Right cardiac atrium (tissue), 5 donors: Measurements from ENCODE around the gene USP7. TPM values are rescaled to one million over a fixed set of nuclear protein-coding genes. Genes with fewer than 3 reads are reported as not detected.
"Not testable (repeated sequence)": the region's sequence is repeated elsewhere in the genome, so short reads cannot be mapped to it uniquely, and the experiment has no call there.

Experiments
- ATAC-seq, 2 donors: fragments of 200-7000 bp; cut with Tn5 transposase; one replicate each; pipeline versions ENCODE4 v1.8.0 to v1.9.1; 2020; ENCODE audit warnings: moderate library complexity in 2 of 2, mild to moderate bottlenecking in 1 of 2
- DNase-seq, 3 donors: peaks; one replicate each; pipeline ENCODE4 v3.0.0-alpha.2; 2020
- H3K27ac ChIP-seq: one replicate; pipeline ENCODE4 v1.5.1; 2013; ENCODE audit warnings: mild to moderate bottlenecking, low read length, control low read depth, moderate library complexity
- H3K27me3 ChIP-seq: one replicate; pipeline ENCODE4 v1.6.1; 2013; ENCODE audit not compliant: control insufficient read depth, insufficient read depth
- H3K4me1 ChIP-seq: one replicate; pipeline ENCODE4 v1.6.1; 2013; ENCODE audit warnings: low read length; ENCODE audit not compliant: control insufficient read depth, insufficient read depth
- H3K4me3 ChIP-seq: one replicate; pipeline ENCODE4 v1.5.1; 2013; ENCODE audit warnings: low read length, control low read depth
- H3K9me3 ChIP-seq: one replicate; pipeline ENCODE4 v1.6.1; 2013; ENCODE audit warnings: low read length; ENCODE audit not compliant: control insufficient read depth
- whole genome bisulfite sequencing: extraction: QIAGEN DNeasy Blood & Tissue Kit; methylation state at CpG from one replicate; pipeline ENCODE4 v1.1.7; 2013; 5-methylcytosine and 5-hydroxymethylcytosine counted together
- intact Hi-C, 4 donors: fragments of 100-400 bp; cut with DNase I; formaldehyde crosslinking; loops; one replicate each; pipeline versions ENCODE4 v1.11.0 to v1.14.0; 2022 to 2023
- polyA plus RNA-seq: library from polyadenylated mRNA; stranded (reverse); fragments of 200-250 nt; gene quantifications from one replicate; pipeline ENCODE4 v1.2.3, GENCODE V29; 2013
- total RNA-seq, 4 donors: library from RNA; stranded (reverse); fragmentation: NEBNext Ultra II Directional; extraction: Animal tissue kit (Norgen Biotek cat#: 25700); gene quantifications; one replicate each; pipeline ENCODE4 v1.2.1, GENCODE V29; 2021
- donor health status: healthy with polysubstance abuse.
- donor health status: DM: no; HTN: yes; CAD: no.
- donor health status: DM: no; HTN: no; CAD: no.
- donor health status: DM: no; HTN: yes; CAD: no; lungs with severe emphysema.
- donor health status: DM: yes; HTN: yes; CAD: no.

USP7 gene
- total and polyA plus RNA-seq, 5 donors: 25.1 to 83.3 (median 68.1) TPM

DNA sequence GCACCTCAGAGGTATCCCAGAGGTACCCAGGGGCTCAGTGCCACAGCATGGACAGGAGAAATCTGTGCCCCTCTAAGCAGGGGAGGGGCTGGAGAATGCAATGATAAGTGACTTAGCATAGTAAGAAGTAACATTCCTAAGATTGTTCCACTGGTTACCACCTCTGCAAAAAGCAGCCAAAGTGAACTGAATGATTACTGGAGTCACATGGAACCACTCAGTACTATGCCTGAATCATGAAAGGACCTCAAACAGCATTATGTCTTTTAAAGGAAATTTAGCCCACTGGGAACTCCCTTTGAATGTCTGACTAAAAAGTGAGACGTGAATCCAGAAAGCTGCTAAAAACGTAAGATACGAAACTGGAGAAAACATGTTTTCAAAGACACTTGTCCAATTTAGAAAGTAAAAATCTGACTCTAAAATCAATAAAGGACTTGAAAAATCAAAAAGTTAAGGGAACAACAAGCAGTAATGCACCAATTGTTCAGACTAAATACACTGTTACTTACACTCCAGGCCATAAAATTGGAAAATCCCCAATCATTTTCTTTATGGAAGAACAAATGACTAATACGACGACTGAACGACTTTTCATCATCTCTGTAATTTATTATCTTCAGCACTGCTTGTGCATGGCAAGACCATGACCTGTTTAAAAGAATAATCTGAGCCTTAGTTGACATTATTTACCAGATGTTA, 42.9 kb downstream of the USP7 start:
- Histone ChIP-seq H3K27me3 (no peaks in the 10 kb centered on the region), H3K4me1 (peaks cover 4% of the 10 kb centered on the region), H3K9me3 (no peaks in the 10 kb centered on the region), H3K27ac (no peak overlapping the region), H3K4me3 (no peak overlapping the region)
- intact Hi-C loops: no loop called here
- ATAC-seq: no peak
- WGBS: 86% methylated on average over 6 of the region's 6 CpGs
- no peak for DNase-seq

GRCh38 chr16:8919934-8920462, 43.7 kb downstream of the USP7 start:
- 89% methylated on average over 11 of the region's 11 CpGs for WGBS
- DNase-seq: no peak
- Histone ChIP-seq H3K4me1 (peaks cover 4% of the 10 kb centered on the region), H3K27ac (no peak overlapping the region), H3K4me3 (no peak overlapping the region), H3K27me3 (no peaks in the 10 kb centered on the region), H3K9me3 (no peaks in the 10 kb centered on the region)
- no peak for ATAC-seq
- intact Hi-C loops: no loop called here

- no peak overlapping the region for H3K27ac ChIP-seq
- H3K4me1 ChIP-seq: peaks cover 3% of the 10 kb centered on the region
- DNase-seq (no peak), ATAC-seq (no peak)
- H3K4me3 ChIP-seq: no peak overlapping the region
- WGBS: 70% methylated on average over 18 of the region's 18 CpGs
- no peaks in the 10 kb centered on the region for H3K9me3 ChIP-seq
- intact Hi-C loops: no loop called here
- H3K27me3 ChIP-seq: no peaks in the 10 kb centered on the region
Measured at GRCh38 chr16:8919089-8919933, 44.4 kb downstream of the USP7 start.

DNA sequence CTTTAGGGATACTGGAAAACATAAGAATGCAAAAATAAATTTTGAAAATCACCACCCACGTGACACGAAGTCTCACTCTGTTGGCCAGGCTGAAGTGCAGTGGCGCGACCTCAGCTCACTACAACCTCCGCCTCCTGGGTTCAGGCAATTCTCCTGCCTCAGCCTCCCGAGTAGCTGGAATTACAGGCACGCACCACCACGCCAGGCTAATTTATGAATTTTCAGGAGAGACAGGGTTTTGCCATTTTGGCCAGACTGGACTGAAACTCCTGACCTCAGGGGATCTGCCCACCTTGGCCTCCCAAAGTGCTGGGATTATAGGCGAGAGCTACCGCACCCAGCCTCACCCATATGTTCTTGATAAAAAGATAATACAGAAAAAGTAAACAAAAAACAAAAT, 46.4 kb downstream of the USP7 start:
- WGBS: 98% methylated on average over 10 of the region's 10 CpGs
- intact Hi-C loops: not testable (repeated sequence)

DNA sequence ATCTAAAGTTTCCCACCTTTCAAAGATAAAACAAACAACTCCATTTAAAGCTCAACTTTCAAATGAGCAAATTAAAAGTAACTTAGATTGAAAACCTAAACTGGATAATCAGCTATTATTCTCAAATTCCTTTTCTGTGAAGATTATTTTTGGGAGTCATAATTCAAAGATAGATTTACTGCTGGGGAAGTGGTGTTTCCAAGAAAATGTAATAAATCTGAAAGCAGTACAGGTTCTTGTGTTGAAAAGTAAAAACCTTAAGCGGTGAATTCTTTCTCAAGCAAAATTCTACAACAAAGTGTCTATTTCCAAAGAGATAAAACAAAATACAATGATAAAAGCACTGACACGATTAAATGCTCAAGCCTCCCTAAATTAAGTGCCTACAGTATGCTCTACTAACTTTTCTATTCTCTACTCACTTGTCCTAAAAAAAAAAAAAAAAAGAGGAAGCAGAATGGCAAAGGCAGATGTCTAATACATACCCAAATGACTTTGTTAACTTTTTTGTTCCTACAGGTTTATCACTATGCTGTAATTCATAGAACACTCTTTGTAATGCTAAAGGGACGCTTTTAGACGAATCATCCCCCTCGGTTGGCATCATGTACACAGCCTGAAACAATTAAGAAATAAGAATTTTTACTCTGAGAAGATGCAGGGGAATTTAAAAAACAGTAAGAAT, 47.0 kb downstream of the USP7 start:
- WGBS: 85% methylated on average over 5 of the region's 5 CpGs
- Histone ChIP-seq H3K27ac (no peak overlapping the region), H3K4me3 (no peak overlapping the region), H3K4me1 (no peaks in the 10 kb centered on the region), H3K27me3 (no peaks in the 10 kb centered on the region), H3K9me3 (no peaks in the 10 kb centered on the region)
- intact Hi-C loops: no loop called here
- no peak for ATAC-seq
- no peak for DNase-seq

More for the DNA sequence above, 46.4 kb downstream of the USP7 start:
- not testable (repeated sequence) for H3K27ac ChIP-seq, DNase-seq, H3K27me3 ChIP-seq, ATAC-seq, H3K4me1 ChIP-seq, H3K9me3 ChIP-seq, H3K4me3 ChIP-seq

DNA sequence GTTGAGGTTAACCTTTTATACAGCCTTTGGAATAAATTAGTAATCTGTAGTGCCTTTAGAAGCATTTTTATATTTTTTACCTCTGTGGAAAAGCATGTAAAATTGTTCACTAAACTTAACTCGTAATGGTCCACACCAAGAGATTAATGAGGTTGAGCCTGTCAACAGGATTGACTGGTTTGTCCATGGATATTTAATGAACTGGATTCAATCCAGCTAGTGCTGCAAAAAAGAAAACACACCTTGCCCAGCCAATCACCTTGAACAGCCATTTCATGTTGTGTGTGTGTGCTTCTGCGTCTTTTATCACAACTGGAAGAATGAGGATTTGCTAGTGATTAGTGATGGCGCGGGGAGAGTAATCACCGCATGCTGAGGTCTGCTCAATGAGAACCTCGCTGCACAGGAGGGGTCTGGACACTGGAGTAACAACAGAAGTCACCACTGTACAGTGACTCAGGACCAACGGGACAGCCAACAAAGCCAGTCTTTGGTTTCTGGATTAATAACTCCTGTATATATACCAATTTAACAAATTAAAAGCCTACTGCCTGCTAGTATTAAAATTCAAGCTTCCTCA, 47.9 kb downstream of the USP7 start:
- no peak overlapping the region for H3K27ac ChIP-seq
- no peaks in the 10 kb centered on the region for H3K4me1 ChIP-seq
- no peak for ATAC-seq
- H3K4me3 ChIP-seq: no peak overlapping the region
- 86% methylated on average over 7 of the region's 7 CpGs for WGBS
- DNase-seq: no peak
- H3K27me3 ChIP-seq: no peaks in the 10 kb centered on the region
- intact Hi-C loops: no loop called here
- H3K9me3 ChIP-seq: no peaks in the 10 kb centered on the region

GRCh38 chr16:8914098-8914497, 49.6 kb downstream of the USP7 start:
- WGBS: 98% methylated on average over 3 of the region's 3 CpGs
- Histone ChIP-seq H3K27me3 (no peaks in the 10 kb centered on the region), H3K4me3 (no peak overlapping the region), H3K4me1 (no peaks in the 10 kb centered on the region), H3K27ac (no peak overlapping the region), H3K9me3 (no peaks in the 10 kb centered on the region)
- intact Hi-C loops: no loop called here
- ATAC-seq (no peak), DNase-seq (no peak)

DNA sequence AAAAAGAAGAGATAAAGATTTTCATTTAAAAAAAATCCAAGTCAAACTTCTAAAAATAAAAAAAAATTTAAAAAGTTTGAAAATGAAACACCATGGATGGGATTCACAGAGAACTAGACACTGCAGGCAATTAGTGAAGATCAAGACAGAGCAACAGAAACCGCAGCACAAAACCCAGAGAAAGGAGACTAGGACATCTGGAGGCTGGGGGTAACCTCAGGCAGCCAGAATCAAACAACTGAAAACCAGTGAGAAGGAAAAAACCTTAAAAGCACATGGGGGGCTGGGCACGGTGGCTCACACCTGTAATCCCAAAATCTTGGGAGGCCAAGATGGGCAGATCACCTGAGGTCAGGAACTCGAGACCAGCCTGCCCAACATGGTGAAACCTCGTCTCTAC, 50.9 kb downstream of the USP7 start:
- Histone ChIP-seq H3K27me3 (no peaks in the 10 kb centered on the region), H3K27ac (no peak overlapping the region), H3K4me3 (no peak overlapping the region), H3K4me1 (no peaks in the 10 kb centered on the region), H3K9me3 (no peaks in the 10 kb centered on the region)
- intact Hi-C loops: no loop called here
- DNase-seq (no peak), ATAC-seq (no peak)
- WGBS: 95% methylated on average over 4 of the region's 4 CpGs

- DNase-seq (no peak), ATAC-seq (no peak)
- no peaks in the 10 kb centered on the region for H3K9me3 ChIP-seq
- WGBS: 87% methylated on average over 1 of the region's 1 CpG
- no peaks in the 10 kb centered on the region for H3K27me3 ChIP-seq
- no peak overlapping the region for H3K4me3 ChIP-seq
- H3K4me1 ChIP-seq: no peaks in the 10 kb centered on the region
- intact Hi-C loops: no loop called here
- no peak overlapping the region for H3K27ac ChIP-seq
Measured at GRCh38 chr16:8910811-8911210, 52.9 kb downstream of the USP7 start.

DNA sequence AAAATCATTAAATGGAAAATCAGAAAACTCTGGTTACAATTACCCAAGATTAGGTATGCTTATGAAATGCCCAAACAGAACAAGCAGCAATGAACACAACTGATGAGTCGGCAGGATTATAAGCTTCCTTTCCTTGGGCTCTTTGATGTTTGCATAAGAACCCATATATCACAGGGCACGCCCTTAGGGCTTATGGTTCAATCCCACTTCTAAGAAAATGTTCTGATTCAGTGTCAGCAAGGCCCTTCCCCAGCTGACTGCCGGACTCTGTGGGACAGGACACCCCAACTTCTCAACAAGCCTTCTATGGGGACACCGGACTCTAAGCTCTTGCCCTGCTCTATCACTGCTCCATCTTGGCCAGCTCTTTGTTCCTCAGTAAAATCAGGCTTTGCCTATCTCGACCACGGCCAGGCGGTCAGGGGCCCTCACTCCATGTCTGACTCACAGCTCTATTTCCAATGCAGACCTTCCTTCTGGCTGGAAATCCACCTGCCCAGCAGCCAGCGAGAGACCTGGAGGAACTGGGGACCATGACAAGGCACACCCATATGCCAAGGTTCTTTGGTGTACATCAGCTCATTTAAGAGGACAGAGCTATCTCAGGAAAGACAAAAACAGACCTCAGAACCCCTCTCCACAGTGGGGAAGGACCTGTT, 54.8 kb downstream of the USP7 start:
- ATAC-seq: no peak
- Histone ChIP-seq H3K9me3 (no peaks in the 10 kb centered on the region), H3K4me3 (no peak overlapping the region), H3K27me3 (no peaks in the 10 kb centered on the region), H3K27ac (no peak overlapping the region), H3K4me1 (no peaks in the 10 kb centered on the region)
- no peak for DNase-seq
- WGBS: 86% methylated on average over 8 of the region's 8 CpGs
- intact Hi-C loops: no loop called here
